DMS114 treated with DMSO at 0.1 percent for 48 hours (cell line): ENCODE measurements around the gene SP9.

Experiments used
- DNase-seq: peaks from one replicate; lab custom pipeline; 2025; ENCODE audit not compliant: unreplicated experiment; lab: John Stamatoyannopoulos, UW

The SP9 gene

GRCh38 chr2:174334781-174335251 lies at the start of gene SP9:
Gene SP9, plus strand, starts transcription at chr2:174334954. Its CDS starts 139 bp downstream, at chr2:174335093.
- peak; percentile 35 for DNase-seq

- no peak for DNase-seq
Observed at GRCh38 chr2:174286172-174286571, 48.6 kb upstream of the SP9 start.

GRCh38 chr2:174292908-174293307 lies 41.8 kb upstream of the SP9 start:
- DNase-seq: no peak

GRCh38 chr2:174300114-174300513 lies 34.6 kb upstream of the SP9 start:
- no peak for DNase-seq

GRCh38 chr2:174312581-174313234 lies 22.0 kb upstream of the SP9 start:
- no peak for DNase-seq

- DNase-seq: no peak
Observed at GRCh38 chr2:174322149-174322548, 12.6 kb upstream of the SP9 start.

GRCh38 chr2:174322746-174323145 lies 12.0 kb upstream of the SP9 start:
- no peak for DNase-seq

GRCh38 chr2:174324530-174324929 lies 10.2 kb upstream of the SP9 start:
- DNase-seq: no peak

GRCh38 chr2:174325373-174326160 lies 9.2 kb upstream of the SP9 start:
- DNase-seq: peak; percentile 43

- DNase-seq: peak; percentile 43
Observed at GRCh38 chr2:174326161-174327020, 8.4 kb upstream of the SP9 start.

- DNase-seq: no peak
Observed at GRCh38 chr2:174327021-174327840, 7.5 kb upstream of the SP9 start.

GRCh38 chr2:174327841-174328113 lies 7.0 kb upstream of the SP9 start:
- DNase-seq: no peak

GRCh38 chr2:174328114-174328960 lies 6.4 kb upstream of the SP9 start:
- no peak for DNase-seq

- DNase-seq: no peak
Observed at GRCh38 chr2:174328961-174329715, 5.6 kb upstream of the SP9 start.

GRCh38 chr2:174330945-174331594 lies 3.7 kb upstream of the SP9 start:
- DNase-seq: no peak

- DNase-seq: no peak
Observed at GRCh38 chr2:174331595-174332216, 3.0 kb upstream of the SP9 start.

GRCh38 chr2:174332217-174332963 lies 2.4 kb upstream of the SP9 start:
- DNase-seq: no peak

- no peak for DNase-seq
Observed at GRCh38 chr2:174333017-174333371, 1.8 kb upstream of the SP9 start.
